Esophagus squamous epithelium (tissue), 4 donors: ENCODE data around the gene PHACTR3.

Experiments
- CTCF ChIP-seq, 6 experiments: fragments of 450-650 bp in 4 of 6; fragments of 200-600 bp in 2 of 6; sonication (generic) in 2 of 6; IDR thresholded peaks; one replicate each; pipeline ENCODE4 v1.5.1; 2016 to 2019; ENCODE audit warnings: antibody characterized with exemption in 6 of 6, mild to moderate bottlenecking in 4 of 6, moderate library complexity in 4 of 6
- POLR2A ChIP-seq, 4 donors: fragments of 450-650 bp; IDR thresholded peaks; one replicate each; pipeline ENCODE4 v1.6.1; 2017; ENCODE audit warnings: antibody characterized with exemption in 4 of 4, mild to moderate bottlenecking in 4 of 4, moderate library complexity in 3 of 4

- no peak for TF ChIP-seq CTCF (IDR thresholded peaks at IDR 0.05)
- no peak for TF ChIP-seq POLR2A (IDR thresholded peaks at IDR 0.05)
Measured at GRCh38 chr20:59784365-59784764, 180.0 kb downstream of the PHACTR3 start.
